HCT116 (cell line): ENCODE measurements around the gene LY86.

ENCODE experiments used
- POLR2A ChIP-seq: IDR thresholded peaks from 2 replicates; pipeline ENCODE4 v1.7.0; 2011; ENCODE audit warnings: borderline replicate concordance; ENCODE audit not compliant: insufficient read depth, insufficient read length; ENCODE audit errors: extremely low read depth
- SIN3A ChIP-seq: IDR thresholded peaks from 2 replicates; pipeline ENCODE4 v1.6.1; 2012; ENCODE audit warnings: low read depth
- SRF ChIP-seq: IDR thresholded peaks from 2 replicates; pipeline ENCODE4 v1.6.1; 2012; ENCODE audit warnings: low read depth
- TF ChIP-seq, protein P1 (sequence below), 3 experiments: fragments of 200-600 bp in 1 of 3; sonication (generic) in 1 of 3; IDR thresholded peaks in 2 of 3; conservative IDR thresholded peaks in 1 of 3; 2 replicates each; pipeline ENCODE4 v1.5.1; 2012 to 2017; ENCODE audit warnings: low read depth in 2 of 3, low read length in 2 of 3, antibody characterized with exemption in 1 of 3, borderline replicate concordance in 1 of 3, control low read depth in 1 of 3, mild to moderate bottlenecking in 1 of 3, mixed read lengths in 1 of 3, mixed run types in 1 of 3, moderate library complexity in 1 of 3; ENCODE audit not compliant: insufficient read depth in 1 of 3

DNA sequence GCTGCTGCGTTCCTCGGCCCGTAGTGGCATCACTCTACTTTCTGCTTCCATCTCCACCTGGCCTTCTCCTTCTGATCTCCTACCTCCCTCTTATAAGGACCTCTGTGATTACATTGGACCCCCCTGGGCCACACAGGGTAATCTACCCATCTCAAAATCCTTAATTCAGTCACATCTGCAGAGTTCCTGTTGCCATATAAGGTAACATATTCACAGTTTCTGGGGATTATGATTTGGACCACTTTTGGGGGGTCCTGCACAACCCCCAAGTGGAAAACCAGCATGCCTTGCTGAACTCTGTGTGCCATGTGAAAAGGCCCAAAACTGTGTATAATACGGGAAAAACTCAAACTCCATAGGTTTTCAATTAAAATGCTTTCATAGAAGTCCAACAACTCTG is 51.1 kb downstream of the LY86 start:
- TF ChIP-seq SRF = no peak
- no peak for TF ChIP-seq POLR2A
- no peak for TF ChIP-seq SIN3A
- TF ChIP-seq, protein P1, sequence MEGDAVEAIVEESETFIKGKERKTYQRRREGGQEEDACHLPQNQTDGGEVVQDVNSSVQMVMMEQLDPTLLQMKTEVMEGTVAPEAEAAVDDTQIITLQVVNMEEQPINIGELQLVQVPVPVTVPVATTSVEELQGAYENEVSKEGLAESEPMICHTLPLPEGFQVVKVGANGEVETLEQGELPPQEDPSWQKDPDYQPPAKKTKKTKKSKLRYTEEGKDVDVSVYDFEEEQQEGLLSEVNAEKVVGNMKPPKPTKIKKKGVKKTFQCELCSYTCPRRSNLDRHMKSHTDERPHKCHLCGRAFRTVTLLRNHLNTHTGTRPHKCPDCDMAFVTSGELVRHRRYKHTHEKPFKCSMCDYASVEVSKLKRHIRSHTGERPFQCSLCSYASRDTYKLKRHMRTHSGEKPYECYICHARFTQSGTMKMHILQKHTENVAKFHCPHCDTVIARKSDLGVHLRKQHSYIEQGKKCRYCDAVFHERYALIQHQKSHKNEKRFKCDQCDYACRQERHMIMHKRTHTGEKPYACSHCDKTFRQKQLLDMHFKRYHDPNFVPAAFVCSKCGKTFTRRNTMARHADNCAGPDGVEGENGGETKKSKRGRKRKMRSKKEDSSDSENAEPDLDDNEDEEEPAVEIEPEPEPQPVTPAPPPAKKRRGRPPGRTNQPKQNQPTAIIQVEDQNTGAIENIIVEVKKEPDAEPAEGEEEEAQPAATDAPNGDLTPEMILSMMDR (IDR thresholded peaks at IDR 0.05 in 2 of 3, conservative IDR thresholded peaks at IDR 0.05 in 1 of 3; ENCODE audit: borderline replicate concordance in 1 of 3, insufficient read depth in 1 of 3, low read depth in 2 of 3, low read length in 2 of 3) = no peak
